ENCODE results near the gene CDH12.

Gene CDH12

GRCh38 chr5:22846693-22847092 lies 6.5 kb downstream of the CDH12 start:
- Histone ChIP-seq H3K79me2 (ENCODE audit: control insufficient read depth, insufficient read depth, low read length, unreplicated experiment) (no peaks in the 10 kb centered on the region), H3K27me3 (ENCODE audit: insufficient read depth, low read length) (no peaks in the 10 kb centered on the region), H3K27ac (ENCODE audit: low read depth, low read length) (no peak overlapping the region), H2AFZ (ENCODE audit: low read length, unreplicated experiment) (no peak overlapping the region), H3K36me3 (ENCODE audit: insufficient read depth, low read length) (no peaks in the 10 kb centered on the region), H3K4me1 (ENCODE audit: control insufficient read depth, insufficient read depth, low read length, unreplicated experiment) (no peaks in the 10 kb centered on the region), H3K4me3 (ENCODE audit: low read depth, low read length) (no peak overlapping the region)

- Histone ChIP-seq H3K79me2 (ENCODE audit: control insufficient read depth, insufficient read depth, low read length, unreplicated experiment) (no peaks in the 10 kb centered on the region), H3K4me1 (ENCODE audit: control insufficient read depth, insufficient read depth, low read length, unreplicated experiment) (no peaks in the 10 kb centered on the region), H3K27me3 (ENCODE audit: insufficient read depth, low read length) (no peaks in the 10 kb centered on the region), H2AFZ (ENCODE audit: low read length, unreplicated experiment) (no peak overlapping the region), H3K36me3 (ENCODE audit: insufficient read depth, low read length) (no peaks in the 10 kb centered on the region), H3K4me3 (ENCODE audit: low read depth, low read length) (no peak overlapping the region), H3K27ac (ENCODE audit: low read depth, low read length) (no peak overlapping the region)
Observed at GRCh38 chr5:22844636-22845035, 8.5 kb downstream of the CDH12 start.

GRCh38 chr5:22844155-22844554 lies 9.0 kb downstream of the CDH12 start:
- no peaks in the 10 kb centered on the region for H3K27me3 ChIP-seq (ENCODE audit: insufficient read depth, low read length)
- H3K4me1 ChIP-seq (ENCODE audit: control insufficient read depth, insufficient read depth, low read length, unreplicated experiment) = no peaks in the 10 kb centered on the region
- H3K4me3 ChIP-seq (ENCODE audit: low read depth, low read length) = no peak overlapping the region
- no peak overlapping the region for H2AFZ ChIP-seq (ENCODE audit: low read length, unreplicated experiment)
- H3K79me2 ChIP-seq (ENCODE audit: control insufficient read depth, insufficient read depth, low read length, unreplicated experiment) = no peaks in the 10 kb centered on the region
- H3K27ac ChIP-seq (ENCODE audit: low read depth, low read length) = no peak overlapping the region
- no peaks in the 10 kb centered on the region for H3K36me3 ChIP-seq (ENCODE audit: insufficient read depth, low read length)

- no peaks in the 10 kb centered on the region for H3K4me1 ChIP-seq (ENCODE audit: control insufficient read depth, insufficient read depth, low read length, unreplicated experiment)
- no peak overlapping the region for H3K4me3 ChIP-seq (ENCODE audit: low read depth, low read length)
- H3K27ac ChIP-seq (ENCODE audit: low read depth, low read length) = no peak overlapping the region
- H3K79me2 ChIP-seq (ENCODE audit: control insufficient read depth, insufficient read depth, low read length, unreplicated experiment) = no peaks in the 10 kb centered on the region
- H3K36me3 ChIP-seq (ENCODE audit: insufficient read depth, low read length) = no peaks in the 10 kb centered on the region
- H2AFZ ChIP-seq (ENCODE audit: low read length, unreplicated experiment) = no peak overlapping the region
- H3K27me3 ChIP-seq (ENCODE audit: insufficient read depth, low read length) = no peaks in the 10 kb centered on the region
Observed at GRCh38 chr5:22842574-22842973, 10.6 kb downstream of the CDH12 start.

GRCh38 chr5:22837803-22838202 lies 15.3 kb downstream of the CDH12 start:
- no peaks in the 10 kb centered on the region for H3K36me3 ChIP-seq (ENCODE audit: insufficient read depth, low read length)
- no peak overlapping the region for H3K4me3 ChIP-seq (ENCODE audit: low read depth, low read length)

DNA sequence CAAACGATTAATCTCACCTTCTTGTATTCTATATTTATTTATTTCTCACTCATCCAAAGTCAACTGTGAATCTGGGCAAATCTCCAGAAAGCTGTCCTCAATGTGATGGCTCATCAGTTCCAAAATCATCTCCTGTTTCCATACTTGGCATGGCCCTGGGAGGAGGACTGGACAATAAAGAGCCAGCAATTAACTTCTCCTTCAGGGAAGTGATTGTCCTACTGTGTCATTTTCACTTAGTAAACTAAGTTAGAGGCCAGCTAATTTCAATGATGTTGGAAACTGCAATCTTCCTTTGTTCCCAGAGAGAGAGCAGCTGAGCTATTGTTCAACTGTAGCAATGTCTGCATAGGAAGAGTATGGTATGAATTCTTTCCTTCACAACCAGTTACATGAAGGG lies 17.5 kb downstream of the CDH12 start:
- H3K36me3 ChIP-seq (ENCODE audit: insufficient read depth, low read length) = no peaks in the 10 kb centered on the region
- no peak overlapping the region for H3K4me3 ChIP-seq (ENCODE audit: low read depth, low read length)
- no peaks in the 10 kb centered on the region for H3K27me3 ChIP-seq (ENCODE audit: insufficient read depth, low read length)
- H3K79me2 ChIP-seq (ENCODE audit: control insufficient read depth, insufficient read depth, low read length, unreplicated experiment) = no peaks in the 10 kb centered on the region
- H2AFZ ChIP-seq (ENCODE audit: low read length, unreplicated experiment) = no peak overlapping the region
- no peaks in the 10 kb centered on the region for H3K4me1 ChIP-seq (ENCODE audit: control insufficient read depth, insufficient read depth, low read length, unreplicated experiment)
- no peak overlapping the region for H3K27ac ChIP-seq (ENCODE audit: low read depth, low read length)

More at GRCh38 chr5:22837803-22838202, 15.3 kb downstream of the CDH12 start:
- H3K27me3 ChIP-seq (ENCODE audit: insufficient read depth, low read length) = no peaks in the 10 kb centered on the region
- no peak overlapping the region for H2AFZ ChIP-seq (ENCODE audit: low read length, unreplicated experiment)
- no peaks in the 10 kb centered on the region for H3K4me1 ChIP-seq (ENCODE audit: control insufficient read depth, insufficient read depth, low read length, unreplicated experiment)
- no peaks in the 10 kb centered on the region for H3K79me2 ChIP-seq (ENCODE audit: control insufficient read depth, insufficient read depth, low read length, unreplicated experiment)
- H3K27ac ChIP-seq (ENCODE audit: low read depth, low read length) = no peak overlapping the region

DNA sequence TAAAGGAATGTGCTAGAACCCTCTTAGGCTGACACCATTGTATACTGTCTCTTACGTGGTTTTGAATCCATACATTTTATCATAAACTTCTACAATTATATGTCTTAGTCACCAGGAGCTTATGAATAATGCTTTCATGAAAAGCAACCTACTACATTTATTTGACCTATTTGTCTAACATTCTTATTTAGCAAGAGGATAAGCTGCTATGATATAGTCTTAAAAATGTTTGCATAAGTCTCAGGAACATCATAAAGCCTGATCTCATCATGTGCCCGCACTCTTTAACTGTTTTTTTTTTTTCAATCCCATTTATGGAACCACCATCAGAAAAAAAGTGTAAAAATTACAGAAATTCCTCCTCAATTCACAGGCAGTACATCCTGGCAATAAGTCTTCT lies 59.7 kb downstream of the CDH12 start:
- Histone ChIP-seq H3K4me1 (ENCODE audit: control insufficient read depth, insufficient read depth, low read length, unreplicated experiment) (no peaks in the 10 kb centered on the region), H3K4me3 (ENCODE audit: low read depth, low read length) (no peak overlapping the region), H3K79me2 (ENCODE audit: control insufficient read depth, insufficient read depth, low read length, unreplicated experiment) (no peaks in the 10 kb centered on the region), H3K27me3 (ENCODE audit: insufficient read depth, low read length) (no peaks in the 10 kb centered on the region), H3K27ac (ENCODE audit: low read depth, low read length) (no peak overlapping the region), H3K36me3 (ENCODE audit: insufficient read depth, low read length) (no peaks in the 10 kb centered on the region), H2AFZ (ENCODE audit: low read length, unreplicated experiment) (no peak overlapping the region)

DNA sequence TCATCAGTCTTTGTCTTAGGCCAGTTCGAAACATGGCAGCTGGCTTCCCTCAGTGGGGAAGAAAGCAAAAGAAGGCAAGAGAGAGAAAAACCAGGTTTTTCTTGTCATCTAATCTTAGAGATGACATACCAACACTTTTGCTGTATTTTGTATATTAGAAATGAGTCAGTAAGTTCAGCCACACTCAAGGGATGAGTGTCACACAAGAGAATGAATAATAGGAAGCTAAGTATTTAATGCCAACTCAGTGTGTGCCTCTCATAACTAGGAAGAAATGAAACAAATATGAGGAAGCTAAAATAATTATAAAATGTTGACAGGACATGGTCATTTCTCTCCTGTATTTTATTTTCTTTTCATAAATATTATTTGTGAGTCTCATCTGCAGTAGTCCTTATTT lies 65.3 kb downstream of the CDH12 start:
- no peaks in the 10 kb centered on the region for H3K27me3 ChIP-seq (ENCODE audit: insufficient read depth, low read length)
- no peak overlapping the region for H2AFZ ChIP-seq (ENCODE audit: low read length, unreplicated experiment)
- no peaks in the 10 kb centered on the region for H3K36me3 ChIP-seq (ENCODE audit: insufficient read depth, low read length)
- no peak overlapping the region for H3K27ac ChIP-seq (ENCODE audit: low read depth, low read length)
- no peak overlapping the region for H3K4me3 ChIP-seq (ENCODE audit: low read depth, low read length)
- H3K79me2 ChIP-seq (ENCODE audit: control insufficient read depth, insufficient read depth, low read length, unreplicated experiment) = no peaks in the 10 kb centered on the region
- no peaks in the 10 kb centered on the region for H3K4me1 ChIP-seq (ENCODE audit: control insufficient read depth, insufficient read depth, low read length, unreplicated experiment)

GRCh38 chr5:22787398-22787797 lies 65.7 kb downstream of the CDH12 start:
- Histone ChIP-seq H3K4me1 (ENCODE audit: control insufficient read depth, insufficient read depth, low read length, unreplicated experiment) (no peaks in the 10 kb centered on the region), H3K79me2 (ENCODE audit: control insufficient read depth, insufficient read depth, low read length, unreplicated experiment) (no peaks in the 10 kb centered on the region), H3K4me3 (ENCODE audit: low read depth, low read length) (no peak overlapping the region), H3K27ac (ENCODE audit: low read depth, low read length) (no peak overlapping the region), H3K27me3 (ENCODE audit: insufficient read depth, low read length) (no peaks in the 10 kb centered on the region), H2AFZ (ENCODE audit: low read length, unreplicated experiment) (no peak overlapping the region), H3K36me3 (ENCODE audit: insufficient read depth, low read length) (no peaks in the 10 kb centered on the region)

DNA sequence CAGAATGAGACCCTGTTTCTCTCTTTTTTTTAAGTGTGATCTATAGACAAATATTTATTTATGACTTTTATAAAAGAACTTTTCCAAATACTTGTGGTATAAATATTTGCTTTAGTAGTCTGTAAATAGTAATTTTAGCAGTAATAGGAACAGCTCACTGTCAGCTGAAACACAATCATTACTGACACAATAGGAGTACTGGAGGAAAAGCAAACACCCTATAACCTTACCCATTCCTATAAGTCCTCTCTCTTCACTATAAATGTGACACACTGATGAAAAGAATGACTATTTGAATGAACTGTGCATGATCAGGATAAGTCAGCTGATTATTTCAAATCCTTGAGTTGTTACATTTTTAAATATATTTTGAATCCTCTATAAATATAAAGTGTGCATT lies 72.4 kb downstream of the CDH12 start:
- Histone ChIP-seq H3K79me2 (ENCODE audit: control insufficient read depth, insufficient read depth, low read length, unreplicated experiment) (no peaks in the 10 kb centered on the region), H3K27me3 (ENCODE audit: insufficient read depth, low read length) (no peaks in the 10 kb centered on the region), H3K27ac (ENCODE audit: low read depth, low read length) (no peak overlapping the region), H3K4me3 (ENCODE audit: low read depth, low read length) (no peak overlapping the region), H3K4me1 (ENCODE audit: control insufficient read depth, insufficient read depth, low read length, unreplicated experiment) (no peaks in the 10 kb centered on the region), H2AFZ (ENCODE audit: low read length, unreplicated experiment) (no peak overlapping the region), H3K36me3 (ENCODE audit: insufficient read depth, low read length) (no peaks in the 10 kb centered on the region)

DNA sequence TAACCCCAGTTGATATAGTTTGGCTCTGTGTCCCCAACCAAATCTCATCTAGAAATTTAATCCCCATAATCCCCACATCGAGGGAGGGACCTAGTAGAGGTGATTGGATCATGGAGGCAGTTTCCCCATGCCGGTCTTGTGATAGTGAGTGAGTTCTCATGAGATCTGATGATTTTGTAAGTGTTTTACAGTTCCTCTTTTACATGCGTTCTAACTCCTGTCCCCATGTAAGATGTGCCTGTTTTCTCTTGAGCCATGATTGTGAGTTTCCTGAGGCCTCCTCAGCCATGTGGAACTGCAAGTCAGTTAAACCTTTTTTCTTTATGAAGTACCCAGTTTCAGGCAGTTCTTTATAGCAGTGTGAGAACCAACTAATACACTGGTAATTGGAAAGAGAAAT lies 73.6 kb downstream of the CDH12 start:
- Histone ChIP-seq H3K36me3 (ENCODE audit: insufficient read depth, low read length) (no peaks in the 10 kb centered on the region), H3K27me3 (ENCODE audit: insufficient read depth, low read length) (no peaks in the 10 kb centered on the region), H3K4me3 (ENCODE audit: low read depth, low read length) (no peak overlapping the region), H3K4me1 (ENCODE audit: control insufficient read depth, insufficient read depth, low read length, unreplicated experiment) (no peaks in the 10 kb centered on the region), H3K79me2 (ENCODE audit: control insufficient read depth, insufficient read depth, low read length, unreplicated experiment) (no peaks in the 10 kb centered on the region), H3K27ac (ENCODE audit: low read depth, low read length) (no peak overlapping the region), H2AFZ (ENCODE audit: low read length, unreplicated experiment) (no peak overlapping the region)

DNA sequence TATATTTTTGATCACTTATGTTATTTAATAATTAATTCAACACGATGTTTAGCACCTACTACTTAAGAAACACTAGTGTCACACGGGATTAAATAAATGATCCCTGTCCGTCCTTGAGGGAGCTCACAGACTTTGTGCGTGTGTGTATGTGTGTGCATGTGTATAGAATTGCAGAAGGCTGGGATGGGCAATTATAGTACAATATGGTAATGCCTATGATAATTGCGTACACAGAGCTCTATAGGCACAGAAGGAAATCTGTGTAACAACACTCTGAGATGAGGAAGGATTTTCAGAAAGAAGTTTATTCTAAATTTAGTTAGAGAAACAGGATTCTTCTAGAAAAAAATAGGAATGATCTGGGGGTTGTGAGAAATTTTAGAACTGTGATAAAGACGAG lies 76.9 kb downstream of the CDH12 start:
- no peaks in the 10 kb centered on the region for H3K36me3 ChIP-seq (ENCODE audit: insufficient read depth, low read length)
- H3K27ac ChIP-seq (ENCODE audit: low read depth, low read length) = no peak overlapping the region
- H3K27me3 ChIP-seq (ENCODE audit: insufficient read depth, low read length) = no peaks in the 10 kb centered on the region
- H3K4me3 ChIP-seq (ENCODE audit: low read depth, low read length) = no peak overlapping the region
- no peaks in the 10 kb centered on the region for H3K79me2 ChIP-seq (ENCODE audit: control insufficient read depth, insufficient read depth, low read length, unreplicated experiment)
- no peaks in the 10 kb centered on the region for H3K4me1 ChIP-seq (ENCODE audit: control insufficient read depth, insufficient read depth, low read length, unreplicated experiment)
- H2AFZ ChIP-seq (ENCODE audit: low read length, unreplicated experiment) = no peak overlapping the region
